GM12878 (cell line): ENCODE results near the gene PRRT1. TPM values are rescaled to one million over a fixed set of nuclear protein-coding genes. Genes with fewer than 3 reads are reported as not detected.

ENCODE experiments used
- ATAC-seq: fragments of 200-7000 bp; cut with Tn5 transposase; 3 replicates; pipeline ENCODE4 v1.9.1; 2020; ENCODE audit warnings: mild to moderate bottlenecking, moderate library complexity
- BruUV-seq: library from RNA; stranded (reverse); fragments of 400-500 nt; replicated peaks from 2 replicates; lab custom pipeline; 2021; lab: Mats Ljungman, UMichigan
- CTCF ChIA-PET: fragments of 300-600 bp; sonication (Branson Sonifier 250); formaldehyde crosslinking; extraction: SDS; loops from one replicate; lab custom pipeline; 2021; ENCODE audit warnings: inconsistent platforms; lab: Yijun Ruan, JAX
- POLR2A ChIA-PET: fragments of 350-600 bp; formaldehyde crosslinking; extraction: SDS; loops from one replicate; lab custom pipeline; 2021; ENCODE audit warnings: inconsistent platforms; lab: Charles Lee
- RAD21 ChIA-PET: fragments of 300-600 bp; sonication (Branson Sonifier 250); formaldehyde crosslinking; loops from one replicate; lab custom pipeline; 2023; ENCODE audit warnings: antibody characterized with exemption; ENCODE audit not compliant: unreplicated experiment; lab: Charles Lee
- SMC1A ChIA-PET: fragments of 300-600 bp; sonication (Branson Sonifier 250); formaldehyde crosslinking; loops from one replicate; lab custom pipeline; 2023; ENCODE audit not compliant: unreplicated experiment, uncharacterized antibody; lab: Charles Lee
- DNase-seq: peaks from one replicate; pipeline ENCODE4 v3.0.0-alpha.2; 2011; ENCODE audit warnings: low read depth, low spot score
- FAIRE-seq: peaks from 3 replicates; lab custom pipeline; 2011; peaks lifted over from hg19 to GRCh38; lab: Jason Lieb, UNC
- H2AFZ ChIP-seq: 2 replicates; pipeline ENCODE4 v1.6.0; 2011; ENCODE audit warnings: low read depth, low read length, control low read depth; ENCODE audit not compliant: control insufficient read depth
- H3K27ac ChIP-seq: 2 replicates; pipeline ENCODE4 v1.5.1; 2011; ENCODE audit warnings: control low read depth; ENCODE audit not compliant: control insufficient read depth, insufficient read depth
- H3K27me3 ChIP-seq, 2 experiments: replicated peaks in 1 of 2; 2 replicates each; pipeline versions ENCODE4 v1.6.0 to v1.6.1; 2011; ENCODE audit warnings: low read length in 1 of 2; ENCODE audit not compliant: control insufficient read depth in 2 of 2, insufficient read depth in 2 of 2
- H3K36me3 ChIP-seq, 2 experiments: 2 replicates each; pipeline ENCODE4 v1.5.1; 2011; ENCODE audit warnings: low read length in 1 of 2; ENCODE audit not compliant: control insufficient read depth in 2 of 2, insufficient read depth in 2 of 2
- H3K4me1 ChIP-seq: 2 replicates; pipeline ENCODE4 v1.6.1; 2011; ENCODE audit warnings: mild to moderate bottlenecking, low read length, moderate library complexity, mixed read lengths; ENCODE audit not compliant: control insufficient read depth, insufficient read depth
- H3K4me2 ChIP-seq: 2 replicates; pipeline ENCODE4 v1.6.0; 2011; ENCODE audit warnings: control low read depth; ENCODE audit not compliant: control insufficient read depth, insufficient read depth
- H3K4me3 ChIP-seq: fragments of 200-600 bp; sonication (generic); 2 replicates; pipeline ENCODE4 v1.5.1; 2016
- H3K79me2 ChIP-seq: 2 replicates; pipeline ENCODE4 v1.6.0; 2011; ENCODE audit warnings: low read length; ENCODE audit not compliant: control insufficient read depth, insufficient read depth
- H3K9ac ChIP-seq: 2 replicates; pipeline ENCODE4 v1.8.0; 2011; ENCODE audit warnings: low read length, control low read depth, mixed read lengths; ENCODE audit not compliant: control insufficient read depth, insufficient read depth
- H3K9me3 ChIP-seq: replicated peaks from 3 replicates; pipeline ENCODE4 v1.5.1; 2011; ENCODE audit warnings: mild to moderate bottlenecking, low read length; ENCODE audit not compliant: control insufficient read depth, insufficient read depth
- H4K20me1 ChIP-seq: 2 replicates; pipeline ENCODE4 v1.6.0; 2011; ENCODE audit not compliant: control insufficient read depth, insufficient read depth
- BCL11A ChIP-seq: IDR thresholded peaks from 2 replicates; pipeline ENCODE4 v1.6.1; 2011; ENCODE audit warnings: low read depth, low read length
- BCLAF1 ChIP-seq: fragments of 450-650 bp; IDR thresholded peaks from 2 replicates; pipeline ENCODE4 v1.6.1; 2017; ENCODE audit warnings: antibody characterized with exemption, mild to moderate bottlenecking, moderate library complexity
- ETV6 ChIP-seq, 2 experiments: fragments of 450-650 bp in 1 of 2; IDR thresholded peaks in 1 of 2; conservative IDR thresholded peaks in 1 of 2; 2 replicates each; pipeline ENCODE4 v1.6.1; 2014; ENCODE audit warnings: antibody characterized with exemption in 1 of 2, borderline replicate concordance in 1 of 2, low read depth in 1 of 2, mild to moderate bottlenecking in 1 of 2, moderate library complexity in 1 of 2
- FOXK2 ChIP-seq: fragments of 450-650 bp; IDR thresholded peaks from 2 replicates; pipeline ENCODE4 v1.6.1; 2017; ENCODE audit warnings: mild to moderate bottlenecking, moderate library complexity
- MYC ChIP-seq: IDR thresholded peaks from 2 replicates; pipeline ENCODE4 v1.6.1; 2011; ENCODE audit warnings: mild to moderate bottlenecking, low read length, moderate library complexity, inconsistent platforms; ENCODE audit not compliant: insufficient read depth, insufficient replicate concordance, insufficient read length, severe bottlenecking
- NFIC ChIP-seq: IDR thresholded peaks from 2 replicates; pipeline ENCODE4 v1.6.1; 2012; ENCODE audit warnings: low read depth, mild to moderate bottlenecking, inconsistent platforms, low read length, moderate library complexity
- NRF1 ChIP-seq: conservative IDR thresholded peaks from 2 replicates; pipeline ENCODE4 v1.6.1; 2011; ENCODE audit warnings: mild to moderate bottlenecking, low read depth, low read length, improper control_type of control experiment
- RAD51 ChIP-seq: fragments of 450-650 bp; IDR thresholded peaks from 2 replicates; pipeline ENCODE4 v1.6.1; 2016; ENCODE audit warnings: moderate library complexity, mild to moderate bottlenecking, inconsistent platforms
- RB1 ChIP-seq: fragments of 450-650 bp; formaldehyde crosslinking; IDR thresholded peaks from 2 replicates; pipeline ENCODE4 v1.6.1; 2017; ENCODE audit warnings: mild to moderate bottlenecking, borderline replicate concordance
- RCOR1 ChIP-seq: conservative IDR thresholded peaks from 2 replicates; pipeline ENCODE4 v1.6.1; 2012; ENCODE audit warnings: low read depth, low read length, improper control_type of control experiment
- SIN3A ChIP-seq: IDR thresholded peaks from 2 replicates; pipeline ENCODE4 v1.6.1; 2012; ENCODE audit warnings: low read depth, low read length, improper control_type of control experiment
- SPI1 ChIP-seq: IDR thresholded peaks from 2 replicates; pipeline ENCODE4 v1.6.1; 2011; ENCODE audit warnings: low read depth, mild to moderate bottlenecking, low read length, moderate library complexity, borderline replicate concordance; ENCODE audit not compliant: insufficient read depth
- SREBF2 ChIP-seq: IDR thresholded peaks from 2 replicates; pipeline ENCODE4 v1.6.1; 2012; ENCODE audit warnings: mild to moderate bottlenecking, low read length
- ZBTB40 ChIP-seq: fragments of 450-650 bp; IDR thresholded peaks from 2 replicates; pipeline ENCODE4 v1.6.1; 2016; ENCODE audit warnings: mild to moderate bottlenecking, moderate library complexity, borderline replicate concordance
- WGBS: methylation state at CpG from one replicate; pipeline ENCODE4 v1.1.6; 2016; ENCODE audit warnings: low lambda C conversion rate; ENCODE audit not compliant: insufficient replicate concordance, insufficient coverage; ENCODE audit errors: missing lambda C conversion rate; 5-methylcytosine and 5-hydroxymethylcytosine counted together
- in situ Hi-C: fragments of 300-500 bp; cut with MboI; formaldehyde crosslinking; loops from 9 replicates; pipeline ENCODE4 v1.14.3; 2018; ENCODE audit warnings: mixed read lengths
- intact Hi-C: fragments of 100-400 bp; cut with micrococcal nuclease; formaldehyde crosslinking; loops from one replicate; pipeline ENCODE4 v1.14.2; 2022; ENCODE audit not compliant: unreplicated experiment
- polyA plus RNA-seq, 11 experiments: library from polyadenylated mRNA; depleted of rRNA in 4 of 11; unstranded in 6 of 11; stranded (reverse) in 5 of 11; fragments of >200 nt; fragmentation: Nextera tagmentation in 4 of 11; fragmentation: Illumina TruSeq in 1 of 11; extraction: Ambion mirVana in 4 of 11; extraction: Trizol in 1 of 11; gene quantifications; 1 replicate in 1 of 11; 2 replicates in 10 of 11; pipeline versions ENCODE4 v1.2.1 to v1.2.3, GENCODE V29; 2011 to 2016; ENCODE audit warnings: inconsistent platforms in 2 of 11, missing spikeins in 2 of 11, low read depth in 1 of 11
- total RNA-seq, 4 experiments: library from RNA; depleted of rRNA in 3 of 4; stranded (reverse); fragments of >200 nt in 3 of 4; fragmentation: Illumina TruSeq in 1 of 4; extraction: Trizol in 1 of 4; gene quantifications; 2 replicates each; pipeline versions ENCODE4 v1.2.1 to v1.2.3, GENCODE V29; 2013 to 2021

The PRRT1 gene
- total and polyA plus RNA-seq, 10 of the 15 experiments (the other 5 are each of a cell fraction or from before 2014, with no cell fraction given), result 0.04 to 0.15 (median 0.10) TPM; not detected in 6

DNA sequence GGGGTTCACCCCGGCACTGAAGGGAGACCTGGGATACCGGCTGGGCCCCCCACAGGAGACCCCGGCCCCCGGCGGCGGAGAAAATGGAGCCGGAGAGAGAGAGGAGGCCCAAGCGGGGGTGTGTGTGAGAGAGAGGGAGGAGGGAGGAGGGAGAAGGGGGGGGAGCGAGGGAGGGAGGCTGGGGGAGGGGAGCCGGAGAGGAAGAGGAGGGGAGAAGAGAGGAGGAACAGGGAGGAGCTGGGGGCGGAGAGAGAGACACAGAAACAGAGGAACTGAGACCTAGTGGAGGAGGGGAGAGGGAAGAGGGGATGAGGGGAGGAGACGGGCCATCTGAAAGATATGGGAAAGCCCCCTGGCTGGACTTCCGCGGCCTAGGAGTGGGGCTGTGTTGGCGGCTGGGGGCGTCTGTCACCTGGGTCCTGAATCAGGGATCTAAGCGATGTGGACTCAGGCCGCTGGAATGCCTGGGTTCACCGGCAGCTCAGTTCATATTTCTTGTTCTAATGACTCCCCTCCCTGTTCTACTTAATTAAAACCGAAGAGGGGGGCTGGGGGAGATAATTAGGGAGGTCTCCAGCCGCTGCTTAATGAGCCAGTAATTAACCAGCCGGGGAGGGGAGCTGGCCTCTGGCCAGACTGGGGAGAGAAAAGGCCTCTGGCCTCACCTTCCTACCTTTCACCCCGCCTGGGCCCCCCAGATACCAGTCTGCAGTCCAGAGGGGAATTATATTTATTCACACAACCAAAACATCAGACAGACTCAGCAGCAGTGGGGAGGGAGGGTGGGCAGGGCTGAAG lies 38.5 kb upstream of the PRRT1 start, which contains the start of gene PBX2:
TSS of gene PBX2 (minus strand) at position 149 of the 798 bp plus-strand sequence. CDS start 287 bp downstream, outside the sequence.
- peak within 1 kb of the TSS; percentile 99 for H3K4me2 ChIP-seq
- H3K27me3 ChIP-seq, result no peaks in the 10 kb centered on the region
- H3K79me2 ChIP-seq, result peaks cover 59% of the 10 kb centered on the region
- ChIA-PET CTCF (interaction anchor here (0.8 to 1.0 kb wide), 3 partner anchors 11 to 71 kb away, joined by 3 to 4 read pairs (median 3); no protein-coding TSS in a partner anchor), SMC1A (interaction anchor here (4.2 to 4.3 kb wide), 2 partner anchors 13 to 61 kb away, joined by 24 to 41 read pairs; partner anchors contain the start of genes AGPAT1, ATF6B, FKBPL and RNF5), RAD21 (interaction anchor here (1.0 to 3.7 kb wide), 5 partner anchors 11 to 61 kb away, joined by 3 to 27 read pairs (median 6); partner anchors contain the start of genes ATF6B, FKBPL, PRRT1 and RNF5), POLR2A (interaction anchor here (0.6 to 7.0 kb wide), 8 partner anchors 12 to 956 kb away, joined by 3 to 123 read pairs (median 4); partner anchors contain the start of genes AGPAT1, ATF6B, EGFL8 and FKBPL)
- H3K9ac ChIP-seq, result peak within 1 kb of the TSS; percentile 99
- DNase-seq (peak; percentile 91), ATAC-seq (peak; percentile 79), FAIRE-seq (peak; percentile 76)
- no peaks in the 10 kb centered on the region for H4K20me1 ChIP-seq
- no peaks in the 10 kb centered on the region for H3K9me3 ChIP-seq
- H2AFZ ChIP-seq, result no peak within 1 kb of the TSS
- in situ Hi-C loops, result no loop called here
- peaks cover 0 to 6% of the 10 kb centered on the region in 2 experiments; a peak in 3 of 4 replicates for H3K36me3 ChIP-seq
- TSS peak; percentile 93 for BruUV-seq
- intact Hi-C loops, result loop anchor here (1.0 to 2.0 kb wide), 2 partner anchors 13 to 60 kb away; partner anchors contain the start of genes AGPAT1 and FKBPL
- peaks cover 39% of the 10 kb centered on the region for H3K4me1 ChIP-seq
- WGBS, result 2% methylated on average over 13 of the region's 23 CpGs
- H3K27ac ChIP-seq, result peak within 1 kb of the TSS; percentile 100
- peak within 1 kb of the TSS; percentile 90 for H3K4me3 ChIP-seq
- no peak for TF ChIP-seq RCOR1
- peak; percentile 58; the same call in 1 of the 2 replicates for TF ChIP-seq FOXK2
- TF ChIP-seq SREBF2, result no peak
- TF ChIP-seq SPI1, result peak; percentile 93
- no peak for TF ChIP-seq RB1
- TF ChIP-seq BCLAF1, result no peak
- no peak for TF ChIP-seq RAD51
- no peak for TF ChIP-seq NFIC
- peak; percentile 49; the same call in 1 of the 2 replicates for TF ChIP-seq SIN3A
- peak; percentile 16; the same call in 1 of the 2 replicates for TF ChIP-seq ZBTB40
- no peak for TF ChIP-seq MYC
- peak; percentile 51; the same call in 1 of the 2 replicates for TF ChIP-seq BCL11A
- TF ChIP-seq NRF1, result no peak
- 0 out of 4 replicates have a peak, but pooled peaks of 1 of the 2 experiments have one; percentile 14 for TF ChIP-seq ETV6 (conservative IDR thresholded peaks at IDR 0.05 in 1 of 2, IDR thresholded peaks at IDR 0.05 in 1 of 2; ENCODE audit: borderline replicate concordance in 1 of 2, low read depth in 1 of 2)
